ENCODE results near the gene ORM2. TPM values are rescaled to one million over a fixed set of nuclear protein-coding genes. Genes with fewer than 3 reads are reported as not detected.

ORM2 gene
- total and polyA plus RNA-seq, 2 of the 4 experiments (the other 2 are of a cell fraction) = not detected

DNA sequence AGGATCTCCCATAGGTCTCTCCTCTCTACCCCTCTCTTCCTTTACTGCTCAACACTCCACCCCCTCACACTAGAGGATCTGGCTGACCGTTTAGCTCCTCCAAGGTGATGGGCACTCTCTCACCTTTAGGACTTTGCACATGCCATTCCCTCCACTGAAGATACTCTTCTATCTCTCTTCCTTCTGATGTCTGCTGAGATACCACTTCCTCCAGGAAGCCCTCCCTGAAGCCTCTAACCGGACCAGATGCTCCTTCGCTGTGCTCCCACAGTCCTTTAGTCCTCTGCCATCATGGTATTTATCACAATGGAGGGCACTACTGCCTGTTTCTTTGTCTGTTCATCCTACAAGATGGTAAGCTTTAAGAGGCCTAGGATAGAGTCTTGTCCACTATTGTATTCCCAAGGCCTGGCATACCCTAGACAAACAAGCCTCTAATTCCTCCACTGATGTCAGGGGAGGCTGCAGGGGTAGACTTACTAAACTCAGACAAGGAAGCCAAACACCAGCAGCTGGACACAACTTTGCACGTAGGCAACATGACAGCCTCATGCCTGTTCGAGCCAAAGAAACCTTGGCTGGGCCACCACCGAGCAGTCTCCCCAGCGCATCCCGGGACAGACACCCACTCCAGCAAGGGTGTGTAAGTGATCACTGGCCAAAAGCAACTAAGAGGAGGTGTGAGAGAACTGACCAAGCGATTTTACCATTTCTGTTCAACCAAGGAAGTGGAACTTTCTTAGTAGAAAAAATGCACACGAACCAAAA lies 20.2 kb downstream of the ORM2 start (continued):
- TF ChIP-seq RCOR1 (IDR thresholded peaks at IDR 0.05; ENCODE audit: insufficient replicate concordance, low read length) (no peak), FOS (IDR thresholded peaks at IDR 0.05; ENCODE audit: low read depth, low read length) (no peak)

DNA sequence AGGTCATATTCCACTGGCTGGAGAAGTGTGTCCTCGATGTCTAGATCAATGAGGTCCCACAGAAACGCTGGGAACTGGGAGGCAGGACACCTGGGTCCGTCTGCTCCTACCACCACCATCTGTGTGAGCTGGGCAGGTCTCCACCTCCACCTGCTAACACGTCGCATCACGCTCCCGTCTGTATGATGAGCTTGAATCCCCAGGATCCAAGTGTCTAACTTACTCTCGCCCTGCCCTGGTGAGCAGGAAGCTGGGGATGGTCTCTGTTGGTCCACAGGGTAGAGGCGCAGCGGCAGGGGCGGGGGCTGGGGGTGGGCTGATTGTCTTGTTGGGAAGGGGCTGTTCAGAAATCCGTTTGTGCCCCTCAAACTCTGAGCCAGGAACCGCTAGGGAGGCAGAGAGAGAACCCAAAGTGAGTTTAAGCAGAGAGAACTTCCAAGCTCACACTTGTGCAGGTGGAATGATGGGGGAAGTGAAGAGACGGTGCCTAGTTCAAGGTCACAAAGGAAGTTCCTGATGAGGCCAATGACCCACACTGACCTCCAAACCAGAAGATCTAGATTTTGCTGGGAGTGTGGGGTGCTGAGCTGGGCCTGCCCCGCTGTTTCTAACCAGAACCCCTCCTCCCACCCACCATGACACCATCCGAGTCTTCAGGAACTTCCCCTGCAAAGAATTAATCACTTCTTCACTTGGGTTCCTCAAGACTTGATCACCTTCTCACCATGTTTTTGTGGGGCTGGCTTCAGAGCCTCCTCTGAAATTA lies 21.1 kb downstream of the ORM2 start:
- H3K56ac ChIP-seq (ENCODE audit: extremely low read depth, insufficient read depth, low read length) = no peak overlapping the region
- no peak overlapping the region for H3K9ac ChIP-seq (ENCODE audit: low read depth, low read length)
- no peak for ATAC-seq (ENCODE audit: low read depth)
- no TSS peak for BruUV-seq (replicated peaks)
- H3K4me1 ChIP-seq (ENCODE audit: control insufficient read depth, insufficient read depth, low read length) = peaks cover 13% of the 10 kb centered on the region
- H3K79me1 ChIP-seq (ENCODE audit: low read depth in 1 of 2, low read length in 2 of 2) = peaks cover 0 to 12% of the 10 kb centered on the region in 2 experiments; a peak in 1 of 4 replicates
- dilution Hi-C loops (cut with HindIII; ENCODE audit: low sequenced_read_pairs, unreplicated experiment) = no loop called here
- no peak overlapping the region for H4K8ac ChIP-seq (ENCODE audit: low read depth in 2 of 2, low read length in 2 of 2)
- no peaks in the 10 kb centered on the region for H3K9me3 ChIP-seq (ENCODE audit: control insufficient read depth, insufficient read depth, low read length)
- intact Hi-C loops (cut with micrococcal nuclease) = no loop called here
- H2BK15ac ChIP-seq (ENCODE audit: low read depth, low read length) = no peak overlapping the region
- peak overlapping the region; percentile 14 for H2AFZ ChIP-seq (replicated peaks; ENCODE audit: low read length, poor library complexity)
- no peak overlapping the region for H3K14ac ChIP-seq (replicated peaks; ENCODE audit: low read depth, low read length)
- peaks cover 18% of the 10 kb centered on the region for H3K9me1 ChIP-seq (ENCODE audit: insufficient read depth, low read length)
- peaks cover 7% of the 10 kb centered on the region; the same call in 1 of the 2 replicates for H4K20me1 ChIP-seq (ENCODE audit: insufficient read depth, low read length)
- H3K23ac ChIP-seq (ENCODE audit: low read depth, low read length) = no peak overlapping the region
- POLR2A ChIA-PET (ENCODE audit: unreplicated experiment) = no interaction called here
- in situ Hi-C loops (cut with MboI; ENCODE audit: low sequenced_read_pairs) = no loop called here
- no peak overlapping the region; the same call in 1 of the 2 replicates for H2BK120ac ChIP-seq (ENCODE audit: low read depth, low read length)
- peak overlapping the region; percentile 15; the same call in 1 of the 2 replicates for H3K4ac ChIP-seq (ENCODE audit: low read depth, low read length)
- H2BK5ac ChIP-seq (ENCODE audit: low read depth, low read length, poor library complexity, severe bottlenecking) = no peak overlapping the region
- no peak overlapping the region for H4K5ac ChIP-seq (ENCODE audit: low read depth, low read length)
- no peak overlapping the region for H3K4me2 ChIP-seq (ENCODE audit: low read depth, low read length)
- no peak overlapping the region for H3K4me3 ChIP-seq (ENCODE audit: insufficient read depth, low read depth, low read length)
- WGBS, 2 experiments (ENCODE audit: extremely low coverage in 2 of 2, insufficient read length in 1 of 2) = 81% methylated on average over 7 of the region's 16 CpGs; no CpG with 5 or more reads in 1 of the 2 experiments
- H2AK9ac ChIP-seq (replicated peaks; ENCODE audit: low read depth, low read length, poor library complexity) = peak overlapping the region; percentile 90
- H3K27ac ChIP-seq (ENCODE audit: insufficient read depth, low read length) = no peak overlapping the region
- no peak for DNase-seq
- no peak overlapping the region for H4K91ac ChIP-seq (ENCODE audit: insufficient read depth, low read depth, low read length)
- H3K27me3 ChIP-seq (ENCODE audit: control insufficient read depth, insufficient read depth, low read length) = no peaks in the 10 kb centered on the region
- H2AK5ac ChIP-seq (ENCODE audit: low read depth, low read length) = no peak overlapping the region
- H2BK20ac ChIP-seq (ENCODE audit: low read depth, low read length) = no peak overlapping the region
- H3K18ac ChIP-seq (ENCODE audit: low read depth, low read length) = no peak overlapping the region
- H3K36me3 ChIP-seq (ENCODE audit: control insufficient read depth, insufficient read depth, low read length) = peaks cover 46% of the 10 kb centered on the region
- CTCF ChIA-PET = interaction anchor here (1.4 kb wide), 1 partner anchor 15 kb away, joined by 6 read pairs; no protein-coding TSS in a partner anchor
- TF ChIP-seq RFX5 (IDR thresholded peaks at IDR 0.05; ENCODE audit: low read depth, low read length) (no peak), NFE2L2 (IDR thresholded peaks at IDR 0.05; ENCODE audit: low read depth, low read length) (no peak), CEBPB (IDR thresholded peaks at IDR 0.05; ENCODE audit: low read depth, low read length) (no peak), BHLHE40 (IDR thresholded peaks at IDR 0.05; ENCODE audit: low read depth, low read length) (no peak), FOS (IDR thresholded peaks at IDR 0.05; ENCODE audit: low read depth, low read length) (no peak), MAZ (IDR thresholded peaks at IDR 0.05; ENCODE audit: borderline replicate concordance, low read depth, low read length) (no peak), SMC3 (IDR thresholded peaks at IDR 0.05; ENCODE audit: low read depth, low read length) (no peak), CHD1 (IDR thresholded peaks at IDR 0.05; ENCODE audit: low read depth, low read length) (no peak), RAD21 (IDR thresholded peaks at IDR 0.05; ENCODE audit: low read length) (no peak), MXI1 (IDR thresholded peaks at IDR 0.05; ENCODE audit: borderline replicate concordance, low read depth, low read length) (no peak), RCOR1 (IDR thresholded peaks at IDR 0.05; ENCODE audit: insufficient replicate concordance, low read length) (no peak)
- TF ChIP-seq, protein P1, sequence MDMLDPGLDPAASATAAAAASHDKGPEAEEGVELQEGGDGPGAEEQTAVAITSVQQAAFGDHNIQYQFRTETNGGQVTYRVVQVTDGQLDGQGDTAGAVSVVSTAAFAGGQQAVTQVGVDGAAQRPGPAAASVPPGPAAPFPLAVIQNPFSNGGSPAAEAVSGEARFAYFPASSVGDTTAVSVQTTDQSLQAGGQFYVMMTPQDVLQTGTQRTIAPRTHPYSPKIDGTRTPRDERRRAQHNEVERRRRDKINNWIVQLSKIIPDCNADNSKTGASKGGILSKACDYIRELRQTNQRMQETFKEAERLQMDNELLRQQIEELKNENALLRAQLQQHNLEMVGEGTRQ (IDR thresholded peaks at IDR 0.05; ENCODE audit: low read depth, low read length) = no peak
- TF ChIP-seq, protein P2, sequence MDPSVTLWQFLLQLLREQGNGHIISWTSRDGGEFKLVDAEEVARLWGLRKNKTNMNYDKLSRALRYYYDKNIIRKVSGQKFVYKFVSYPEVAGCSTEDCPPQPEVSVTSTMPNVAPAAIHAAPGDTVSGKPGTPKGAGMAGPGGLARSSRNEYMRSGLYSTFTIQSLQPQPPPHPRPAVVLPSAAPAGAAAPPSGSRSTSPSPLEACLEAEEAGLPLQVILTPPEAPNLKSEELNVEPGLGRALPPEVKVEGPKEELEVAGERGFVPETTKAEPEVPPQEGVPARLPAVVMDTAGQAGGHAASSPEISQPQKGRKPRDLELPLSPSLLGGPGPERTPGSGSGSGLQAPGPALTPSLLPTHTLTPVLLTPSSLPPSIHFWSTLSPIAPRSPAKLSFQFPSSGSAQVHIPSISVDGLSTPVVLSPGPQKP (IDR thresholded peaks at IDR 0.05; ENCODE audit: borderline replicate concordance, low read depth, low read length) = no peak

Data from IMR-90 (cell line).